Epithelial cell of esophagus (primary cell): ENCODE results near the gene HERPUD1.
"Not testable (repeated sequence)": the region's sequence is repeated elsewhere in the genome, so short reads cannot be mapped to it uniquely, and the experiment has no call there.

ENCODE experiments used
- DNase-seq: peaks from one replicate; pipeline ENCODE4 v3.0.0; 2010; ENCODE audit warnings: low read depth
- H3K4me3 ChIP-seq: 2 replicates; pipeline ENCODE4 v1.5.1; 2011; ENCODE audit warnings: mild to moderate bottlenecking, low read length, control low read depth
- CTCF ChIP-seq: IDR thresholded peaks from 2 replicates; pipeline ENCODE4 v1.5.1; 2011; ENCODE audit warnings: low read depth, mild to moderate bottlenecking, low read length, control low read depth, inconsistent platforms; ENCODE audit not compliant: insufficient read depth; ENCODE audit errors: missing control alignments

HERPUD1 gene

GRCh38 chr16:56930486-56931270 lies 1.3 kb upstream of the HERPUD1 start:
- no peak for DNase-seq
- no peak overlapping the region for H3K4me3 ChIP-seq
- TF ChIP-seq CTCF = no peak

- DNase-seq = no peak
- no peak for TF ChIP-seq CTCF
- peak overlapping the region; percentile 40 for H3K4me3 ChIP-seq
Measured at GRCh38 chr16:56931271-56931891, 561 bp upstream of the HERPUD1 start.

- TF ChIP-seq CTCF = no peak
- peak; percentile 81 for DNase-seq
- peak overlapping the region; percentile 97 for H3K4me3 ChIP-seq
Measured at GRCh38 chr16:56932721-56933619, 1.0 kb downstream of the HERPUD1 start.

- peak overlapping the region; percentile 97 for H3K4me3 ChIP-seq
- TF ChIP-seq CTCF = no peak
Measured at GRCh38 chr16:56933828-56934598, 2.1 kb downstream of the HERPUD1 start.

GRCh38 chr16:56934599-56935145 lies 2.7 kb downstream of the HERPUD1 start:
- not testable (repeated sequence) for DNase-seq
- H3K4me3 ChIP-seq = peak overlapping the region; percentile 97

More at GRCh38 chr16:56933828-56934598, 2.1 kb downstream of the HERPUD1 start:
- no peak for DNase-seq

GRCh38 chr16:56935201-56935600 lies 3.3 kb downstream of the HERPUD1 start:
- no peak for DNase-seq
- no peak overlapping the region for H3K4me3 ChIP-seq
- no peak for TF ChIP-seq CTCF
